ENCODE measurements around the gene ZNF784.

ZNF784 gene

DNA sequence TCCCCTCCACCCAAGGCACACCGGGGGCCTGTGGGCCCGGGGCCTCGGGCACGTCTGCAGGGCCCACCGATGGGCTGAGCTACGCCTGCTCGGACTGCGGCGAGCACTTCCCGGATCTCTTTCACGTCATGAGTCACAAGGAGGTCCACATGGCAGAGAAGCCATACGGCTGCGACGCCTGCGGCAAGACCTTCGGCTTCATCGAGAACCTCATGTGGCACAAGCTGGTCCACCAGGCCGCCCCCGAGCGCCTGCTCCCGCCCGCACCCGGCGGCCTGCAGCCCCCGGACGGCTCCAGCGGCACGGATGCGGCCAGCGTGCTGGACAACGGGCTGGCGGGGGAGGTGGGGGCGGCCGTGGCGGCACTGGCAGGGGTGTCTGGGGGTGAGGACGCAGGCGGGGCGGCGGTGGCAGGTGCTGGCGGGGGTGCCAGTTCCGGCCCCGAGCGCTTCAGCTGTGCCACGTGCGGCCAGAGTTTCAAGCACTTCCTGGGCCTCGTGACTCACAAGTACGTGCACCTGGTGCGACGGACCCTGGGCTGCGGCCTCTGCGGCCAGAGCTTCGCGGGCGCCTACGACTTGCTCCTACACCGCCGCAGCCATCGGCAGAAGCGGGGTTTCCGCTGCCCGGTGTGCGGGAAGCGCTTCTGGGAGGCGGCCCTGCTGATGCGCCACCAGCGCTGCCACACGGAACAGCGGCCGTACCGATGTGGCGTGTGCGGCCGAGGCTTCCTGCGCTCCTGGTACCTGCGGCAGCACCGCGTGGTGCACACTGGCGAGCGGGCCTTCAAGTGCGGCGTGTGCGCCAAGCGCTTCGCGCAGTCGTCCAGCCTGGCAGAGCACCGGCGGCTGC, 8.6 kb downstream of the ZNF784 start:
- no peaks in the 10 kb centered on the region for H3K9me3 Mint-ChIP-seq
- H3K27ac Mint-ChIP-seq: no peak overlapping the region
- intact Hi-C loops (cut with micrococcal nuclease): no loop called here
- H3K36me3 Mint-ChIP-seq (ENCODE audit: low read depth): peaks cover 76% of the 10 kb centered on the region
- H3K4me3 Mint-ChIP-seq: no peak overlapping the region
- no peaks in the 10 kb centered on the region for H3K27me3 Mint-ChIP-seq
- H3K4me1 Mint-ChIP-seq (ENCODE audit: low read depth): peaks cover 63% of the 10 kb centered on the region

DNA sequence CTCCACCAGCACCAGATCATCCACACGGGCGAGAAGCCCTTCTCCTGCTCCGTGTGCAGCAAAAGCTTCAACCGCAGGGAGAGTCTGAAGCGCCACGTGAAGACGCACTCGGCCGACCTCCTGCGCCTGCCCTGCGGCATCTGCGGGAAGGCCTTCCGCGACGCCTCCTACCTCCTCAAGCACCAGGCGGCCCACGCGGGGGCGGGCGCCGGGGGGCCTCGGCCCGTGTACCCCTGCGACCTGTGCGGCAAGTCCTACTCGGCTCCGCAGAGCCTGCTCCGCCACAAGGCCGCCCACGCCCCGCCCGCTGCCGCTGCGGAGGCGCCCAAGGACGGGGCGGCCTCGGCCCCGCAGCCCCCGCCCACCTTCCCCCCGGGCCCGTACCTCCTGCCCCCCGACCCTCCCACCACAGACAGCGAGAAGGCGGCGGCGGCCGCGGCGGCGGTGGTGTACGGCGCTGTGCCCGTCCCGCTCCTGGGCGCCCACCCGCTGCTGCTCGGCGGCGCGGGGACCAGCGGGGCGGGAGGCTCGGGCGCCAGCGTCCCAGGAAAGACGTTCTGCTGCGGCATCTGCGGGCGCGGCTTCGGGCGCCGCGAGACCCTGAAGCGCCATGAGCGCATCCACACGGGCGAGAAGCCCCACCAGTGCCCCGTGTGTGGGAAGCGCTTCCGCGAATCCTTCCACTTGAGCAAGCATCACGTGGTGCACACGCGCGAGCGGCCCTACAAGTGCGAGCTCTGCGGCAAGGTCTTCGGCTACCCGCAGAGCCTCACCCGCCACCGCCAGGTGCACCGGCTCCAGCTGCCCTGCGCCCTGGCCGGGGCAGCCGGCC, 9.4 kb downstream of the ZNF784 start:
- no peaks in the 10 kb centered on the region for H3K27me3 Mint-ChIP-seq
- H3K36me3 Mint-ChIP-seq (ENCODE audit: low read depth): peaks cover 76% of the 10 kb centered on the region
- H3K27ac Mint-ChIP-seq: no peak overlapping the region
- H3K4me3 Mint-ChIP-seq: no peak overlapping the region
- intact Hi-C loops (cut with micrococcal nuclease): no loop called here
- peaks cover 63% of the 10 kb centered on the region for H3K4me1 Mint-ChIP-seq (ENCODE audit: low read depth)
- H3K9me3 Mint-ChIP-seq: no peaks in the 10 kb centered on the region

DNA sequence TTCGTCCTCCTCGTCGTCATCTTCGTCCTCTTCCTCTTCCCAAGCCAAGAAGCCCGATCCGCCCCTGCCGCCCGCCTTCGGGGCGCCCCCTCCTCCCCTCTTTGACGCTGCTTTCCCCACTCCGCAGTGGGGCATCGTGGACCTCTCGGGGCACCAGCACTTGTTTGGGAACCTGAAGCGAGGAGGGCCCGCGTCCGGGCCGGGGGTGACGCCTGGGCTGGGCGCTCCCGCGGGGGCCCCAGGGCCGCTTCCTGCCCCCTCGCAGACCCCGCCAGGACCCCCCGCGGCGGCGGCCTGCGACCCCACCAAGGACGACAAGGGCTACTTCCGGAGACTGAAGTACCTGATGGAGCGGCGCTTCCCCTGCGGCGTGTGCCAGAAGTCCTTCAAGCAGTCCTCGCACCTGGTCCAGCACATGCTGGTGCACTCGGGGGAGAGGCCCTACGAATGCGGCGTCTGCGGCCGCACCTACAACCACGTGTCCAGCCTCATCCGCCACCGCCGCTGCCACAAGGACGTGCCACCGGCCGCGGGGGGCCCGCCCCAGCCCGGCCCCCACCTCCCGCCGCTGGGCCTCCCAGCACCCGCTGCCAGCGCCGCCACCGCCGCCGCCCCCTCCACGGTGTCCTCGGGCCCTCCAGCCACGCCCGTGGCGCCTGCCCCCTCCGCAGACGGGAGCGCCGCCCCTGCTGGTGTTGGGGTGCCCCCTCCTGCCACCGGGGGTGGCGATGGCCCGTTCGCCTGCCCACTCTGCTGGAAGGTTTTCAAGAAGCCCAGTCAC, 10.2 kb downstream of the ZNF784 start:
- H3K4me1 Mint-ChIP-seq (ENCODE audit: low read depth): peaks cover 63% of the 10 kb centered on the region
- no peaks in the 10 kb centered on the region for H3K9me3 Mint-ChIP-seq
- no peak overlapping the region for H3K27ac Mint-ChIP-seq
- H3K36me3 Mint-ChIP-seq (ENCODE audit: low read depth): peaks cover 79% of the 10 kb centered on the region
- H3K4me3 Mint-ChIP-seq: no peak overlapping the region
- intact Hi-C loops (cut with micrococcal nuclease): no loop called here
- no peaks in the 10 kb centered on the region for H3K27me3 Mint-ChIP-seq

DNA sequence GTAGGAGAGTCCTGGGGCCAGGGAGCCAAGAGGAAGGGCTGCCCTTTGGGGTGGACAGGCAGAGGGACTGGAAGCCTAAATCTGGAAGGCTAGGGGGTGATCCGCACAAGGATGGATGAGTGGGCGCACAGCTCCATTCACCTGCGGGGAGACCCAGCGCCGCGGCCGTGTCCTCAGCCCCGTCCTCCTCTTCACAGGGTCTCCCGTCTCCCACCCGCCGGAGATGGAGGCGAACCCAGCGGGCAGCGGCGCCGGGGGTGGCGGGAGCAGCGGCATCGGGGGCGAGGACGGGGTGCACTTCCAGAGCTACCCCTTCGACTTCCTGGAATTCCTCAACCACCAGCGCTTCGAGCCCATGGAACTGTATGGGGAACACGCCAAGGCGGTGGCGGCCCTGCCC, 11.0 kb downstream of the ZNF784 start:
- intact Hi-C loops (cut with micrococcal nuclease): no loop called here
- H3K36me3 Mint-ChIP-seq (ENCODE audit: low read depth): peaks cover 86% of the 10 kb centered on the region
- no peaks in the 10 kb centered on the region for H3K9me3 Mint-ChIP-seq
- H3K4me3 Mint-ChIP-seq: no peak overlapping the region
- no peaks in the 10 kb centered on the region for H3K27me3 Mint-ChIP-seq
- peaks cover 61% of the 10 kb centered on the region for H3K4me1 Mint-ChIP-seq (ENCODE audit: low read depth)
- peak overlapping the region; percentile 71 for H3K27ac Mint-ChIP-seq

DNA sequence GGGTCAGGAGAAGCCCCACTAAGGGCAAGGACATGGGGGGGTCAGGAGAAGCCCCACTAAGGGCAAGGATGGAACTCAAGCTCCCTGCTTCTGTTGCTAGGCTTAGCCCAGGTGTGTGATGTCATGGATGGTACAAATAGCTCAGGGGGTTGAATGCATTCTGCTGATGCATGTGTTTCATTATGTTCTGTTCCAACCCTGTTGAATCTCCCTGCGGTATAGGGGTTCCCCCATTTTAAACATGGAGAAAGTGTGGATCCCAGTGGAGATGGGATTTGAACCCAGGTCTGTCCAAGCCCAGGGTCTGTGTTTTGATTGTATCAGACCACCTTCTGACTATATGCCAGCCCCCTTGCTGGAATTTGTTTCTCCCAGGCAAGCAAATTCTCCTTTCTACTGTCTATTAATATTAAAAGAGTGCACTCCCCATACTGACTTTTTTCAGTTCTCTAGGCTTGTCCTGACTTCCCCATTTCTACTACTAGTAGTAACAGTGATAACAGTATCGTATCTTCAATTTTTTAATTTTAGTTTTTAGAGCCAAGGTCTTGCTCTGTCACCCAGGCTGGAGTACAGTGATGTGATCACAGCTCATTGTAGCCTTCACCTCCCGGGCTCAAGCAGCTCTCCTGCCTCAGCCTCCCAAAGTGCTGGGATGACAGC, 12.3 kb downstream of the ZNF784 start:
- no peaks in the 10 kb centered on the region for H3K27me3 Mint-ChIP-seq
- H3K9me3 Mint-ChIP-seq: no peaks in the 10 kb centered on the region
- peak overlapping the region; percentile 71 for H3K27ac Mint-ChIP-seq
- peaks cover 65% of the 10 kb centered on the region for H3K4me1 Mint-ChIP-seq (ENCODE audit: low read depth)
- intact Hi-C loops (cut with micrococcal nuclease): no loop called here
- H3K4me3 Mint-ChIP-seq: peak overlapping the region; percentile 50
- peaks cover 90% of the 10 kb centered on the region for H3K36me3 Mint-ChIP-seq (ENCODE audit: low read depth)

DNA sequence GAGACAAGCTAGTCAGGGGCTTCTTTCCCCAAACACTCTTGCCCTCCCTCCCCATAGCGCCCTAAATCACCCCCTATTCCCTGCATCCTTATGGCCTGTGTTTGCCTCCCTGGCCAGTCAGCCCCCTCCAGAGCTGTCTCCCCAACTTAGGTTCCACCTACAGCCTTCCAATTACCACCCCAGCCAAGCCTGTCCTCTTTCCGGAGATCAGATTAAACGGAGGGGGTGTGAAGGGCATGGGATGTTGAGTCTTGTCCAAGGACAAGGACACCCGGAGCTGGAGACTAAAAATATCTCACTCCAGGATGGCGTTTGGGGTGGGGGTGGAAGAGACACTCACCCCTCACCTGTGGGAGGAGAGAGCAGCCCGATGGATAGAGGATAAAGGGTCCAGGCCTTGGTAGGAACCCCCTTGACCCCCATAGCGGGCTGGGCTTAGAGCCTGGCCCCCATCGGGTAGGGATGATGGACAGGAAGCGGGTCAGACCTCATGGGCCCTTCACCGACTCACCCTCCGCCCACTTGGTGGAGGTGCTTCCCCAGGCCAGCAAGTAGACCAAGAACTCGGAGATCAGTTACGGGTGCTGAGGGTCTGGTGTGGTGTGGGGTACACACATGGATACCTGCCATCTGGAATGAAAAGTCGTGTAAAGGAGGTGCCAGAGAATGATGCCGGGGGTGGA, 12.9 kb downstream of the ZNF784 start:
- intact Hi-C loops (cut with micrococcal nuclease): no loop called here
- Mint-ChIP-seq H3K27me3 (no peaks in the 10 kb centered on the region), H3K36me3 (ENCODE audit: low read depth) (peaks cover 90% of the 10 kb centered on the region), H3K4me3 (peak overlapping the region; percentile 50), H3K4me1 (ENCODE audit: low read depth) (peaks cover 65% of the 10 kb centered on the region), H3K9me3 (no peaks in the 10 kb centered on the region), H3K27ac (peak overlapping the region; percentile 71)

DNA sequence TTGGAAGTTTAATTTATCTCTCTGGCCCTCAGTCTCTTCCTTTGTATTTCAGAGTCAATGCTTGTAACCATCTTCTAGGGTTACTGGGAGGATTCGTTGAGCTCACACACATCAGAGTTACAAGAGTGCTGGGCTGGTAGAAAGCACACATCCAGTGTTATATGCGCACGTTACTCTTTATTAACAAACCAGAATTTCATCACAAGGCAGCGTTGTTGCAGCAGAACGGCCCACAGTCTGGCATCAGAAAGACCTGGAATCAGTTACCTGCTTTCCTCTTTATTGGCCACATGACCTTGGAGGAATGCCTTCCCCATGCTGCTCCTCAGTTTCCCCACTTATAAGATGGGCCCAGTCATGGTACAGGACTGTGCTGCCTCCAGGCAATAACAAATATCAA, 15.0 kb downstream of the ZNF784 start:
- intact Hi-C loops (cut with micrococcal nuclease): no loop called here
- Mint-ChIP-seq H3K27ac (no peak overlapping the region), H3K36me3 (ENCODE audit: low read depth) (peaks cover 77% of the 10 kb centered on the region), H3K4me3 (no peak overlapping the region), H3K4me1 (ENCODE audit: low read depth) (peaks cover 78% of the 10 kb centered on the region), H3K27me3 (no peaks in the 10 kb centered on the region), H3K9me3 (no peaks in the 10 kb centered on the region)

DNA sequence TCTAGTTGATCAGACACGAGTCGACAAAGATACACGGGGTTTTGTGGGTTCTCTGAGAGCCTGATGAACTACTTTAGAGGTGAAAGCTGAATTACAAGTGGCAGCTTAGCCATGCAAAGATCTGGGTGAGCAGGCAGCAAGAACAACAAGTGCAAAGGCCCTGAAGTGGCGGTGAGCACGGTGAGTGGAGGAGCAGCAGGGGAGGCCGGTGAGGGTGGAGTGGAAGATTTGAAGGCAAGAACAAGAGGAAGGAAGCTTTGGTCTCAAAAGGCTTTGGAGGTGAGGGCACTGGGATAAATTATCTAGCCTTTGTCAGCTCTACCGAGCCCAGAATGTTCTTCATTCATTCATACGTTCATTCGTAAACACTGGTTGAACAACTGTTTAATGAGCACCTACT, 17.5 kb downstream of the ZNF784 start:
- intact Hi-C loops (cut with micrococcal nuclease): no loop called here
- Mint-ChIP-seq H3K4me3 (peak overlapping the region; percentile 94), H3K9me3 (no peaks in the 10 kb centered on the region), H3K27ac (peak overlapping the region; percentile 91), H3K4me1 (ENCODE audit: low read depth) (peaks cover 86% of the 10 kb centered on the region), H3K27me3 (no peaks in the 10 kb centered on the region), H3K36me3 (ENCODE audit: low read depth) (peaks cover 81% of the 10 kb centered on the region)

DNA sequence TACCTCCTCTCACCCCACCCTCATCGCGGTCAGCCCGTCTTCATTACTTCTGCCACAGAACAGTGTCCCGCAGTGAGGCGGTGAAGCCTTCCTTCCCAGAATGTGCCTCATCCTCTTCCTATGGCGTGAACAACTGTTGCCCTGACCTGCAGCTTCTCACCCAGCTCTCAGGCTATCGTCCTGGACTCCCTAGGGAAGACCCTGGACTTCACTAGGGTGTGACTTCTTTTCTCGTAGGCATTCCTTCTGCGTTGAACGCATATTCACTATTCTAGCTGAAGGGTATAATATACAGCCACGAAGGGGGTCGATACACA, 17.9 kb downstream of the ZNF784 start:
- peaks cover 84% of the 10 kb centered on the region for H3K36me3 Mint-ChIP-seq (ENCODE audit: low read depth)
- H3K4me3 Mint-ChIP-seq: peak overlapping the region; percentile 94
- H3K27ac Mint-ChIP-seq: peak overlapping the region; percentile 91
- intact Hi-C loops (cut with micrococcal nuclease): no loop called here
- H3K4me1 Mint-ChIP-seq (ENCODE audit: low read depth): peaks cover 86% of the 10 kb centered on the region
- H3K9me3 Mint-ChIP-seq: no peaks in the 10 kb centered on the region
- no peaks in the 10 kb centered on the region for H3K27me3 Mint-ChIP-seq

DNA sequence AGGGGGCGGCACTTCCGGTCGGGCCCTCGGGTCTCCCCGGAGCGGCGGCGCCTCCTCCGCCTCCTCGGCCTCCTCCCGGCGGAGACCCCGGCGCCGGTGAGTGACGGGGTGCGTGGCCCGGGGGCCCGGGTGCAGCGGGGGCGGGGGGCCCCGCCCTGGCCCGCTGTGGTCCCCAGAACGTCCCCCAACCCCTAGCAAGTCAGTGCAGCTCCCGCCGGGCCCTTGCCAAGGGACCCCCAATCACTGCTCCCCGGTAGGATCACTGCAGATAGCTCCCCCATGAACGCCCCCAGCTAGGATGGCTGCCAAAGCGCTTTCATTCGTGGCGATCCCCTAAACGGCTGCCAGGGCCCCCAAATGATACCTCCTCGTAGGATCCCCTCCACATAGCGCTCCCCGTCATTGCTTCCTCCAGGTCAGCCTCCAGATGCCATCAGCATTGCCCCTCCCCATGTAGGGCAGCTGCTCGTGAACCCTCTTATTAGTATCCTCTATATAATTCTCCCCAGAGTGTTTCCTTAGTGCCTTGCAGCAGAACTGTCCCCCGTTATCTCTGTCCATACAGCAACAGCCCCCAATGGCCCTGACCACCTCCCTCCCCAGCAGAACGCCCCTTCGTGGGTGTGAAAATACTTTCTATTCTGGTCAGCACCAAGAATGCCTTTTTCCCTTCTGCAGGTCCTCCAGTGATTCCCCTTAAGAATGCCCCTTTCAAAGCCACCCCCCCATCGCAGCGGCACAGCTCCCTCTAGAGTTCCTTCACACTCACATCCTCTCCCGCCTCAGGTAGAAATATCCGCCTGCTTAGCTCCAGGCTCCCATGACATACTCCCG, 18.5 kb downstream of the ZNF784 start, which contains the start of gene ZNF865:
Gene ZNF865, plus strand, starts transcription at position 11 of the 834 bp plus-strand sequence. CDS start 7,972 bp downstream, outside the sequence.
- Mint-ChIP-seq H3K27me3 (no peaks in the 10 kb centered on the region), H3K36me3 (ENCODE audit: low read depth) (peaks cover 78% of the 10 kb centered on the region), H3K4me1 (ENCODE audit: low read depth) (peaks cover 86% of the 10 kb centered on the region)

DNA sequence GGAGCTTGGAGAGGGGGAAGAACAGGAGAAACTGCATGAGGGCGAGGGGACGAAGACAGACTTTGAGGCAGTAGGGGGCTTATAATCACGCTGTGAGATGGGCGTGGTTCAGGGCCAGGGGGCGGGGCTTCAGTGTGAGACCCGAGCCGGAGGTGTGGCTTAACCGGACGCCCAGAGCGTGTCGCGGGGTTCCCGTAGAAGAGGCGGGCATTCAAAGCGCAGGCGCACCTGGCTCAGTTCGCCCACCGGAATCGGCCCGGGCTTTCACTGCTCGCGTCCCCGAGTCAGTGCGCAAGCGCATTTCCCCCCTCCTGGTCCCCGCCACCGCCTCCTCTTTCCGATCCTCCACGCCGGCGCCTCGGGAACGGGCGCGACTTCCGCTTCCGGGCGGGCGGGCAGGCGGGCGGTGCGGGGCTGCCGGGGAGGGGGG, 19.1 kb downstream of the ZNF784 start:
- peak overlapping the region; percentile 91 for H3K27ac Mint-ChIP-seq
- no peaks in the 10 kb centered on the region for H3K9me3 Mint-ChIP-seq
- peaks cover 80% of the 10 kb centered on the region for H3K4me1 Mint-ChIP-seq (ENCODE audit: low read depth)
- no peaks in the 10 kb centered on the region for H3K27me3 Mint-ChIP-seq
- H3K36me3 Mint-ChIP-seq (ENCODE audit: low read depth): peaks cover 72% of the 10 kb centered on the region
- intact Hi-C loops (cut with micrococcal nuclease): no loop called here
- H3K4me3 Mint-ChIP-seq: peak overlapping the region; percentile 78

More for the DNA sequence above, 18.5 kb downstream of the ZNF784 start, which contains the start of gene ZNF865:
- Mint-ChIP-seq H3K27ac (peak within 1 kb of the TSS; percentile 91), H3K4me3 (peak within 1 kb of the TSS; percentile 94), H3K9me3 (no peaks in the 10 kb centered on the region)
- intact Hi-C loops (cut with micrococcal nuclease): no loop called here

DNA sequence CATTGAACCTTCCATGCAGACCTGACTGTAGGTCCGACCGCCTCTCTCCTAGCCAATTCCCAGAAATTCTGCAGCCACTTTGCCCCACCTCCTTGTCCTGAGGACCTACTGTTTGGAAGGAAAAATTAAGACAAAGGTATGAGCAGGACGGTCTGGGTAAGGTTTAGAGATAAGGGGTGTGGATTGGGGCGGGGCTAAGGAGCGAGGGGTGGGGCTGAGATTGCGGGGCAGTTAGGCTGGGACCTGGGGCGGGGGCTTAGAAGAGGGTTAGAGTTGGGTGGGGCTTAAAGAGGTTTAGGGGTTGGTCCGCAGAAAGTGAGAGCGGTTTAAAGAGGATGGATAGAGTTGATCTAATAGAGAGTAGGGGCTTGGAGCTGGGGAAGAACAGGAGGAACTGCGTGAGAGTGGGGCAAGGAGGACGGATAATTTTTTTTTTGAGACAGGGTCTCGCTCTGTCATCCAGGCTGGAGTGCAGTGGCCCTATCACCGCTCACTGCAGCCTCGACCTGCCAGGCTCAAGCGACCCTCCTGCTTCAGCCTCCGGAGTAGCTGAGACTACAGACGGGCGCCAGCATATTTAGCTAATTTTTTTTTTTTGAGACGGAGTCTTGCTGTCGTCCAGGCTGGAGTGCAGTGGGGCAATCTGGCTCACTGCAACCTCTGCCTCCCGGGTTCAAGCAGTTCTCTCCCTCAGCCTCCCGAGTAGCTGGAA, 20.6 kb downstream of the ZNF784 start:
- peak overlapping the region; percentile 91 for H3K27ac Mint-ChIP-seq
- peaks cover 70% of the 10 kb centered on the region for H3K4me1 Mint-ChIP-seq (ENCODE audit: low read depth)
- intact Hi-C loops (cut with micrococcal nuclease): no loop called here
- no peaks in the 10 kb centered on the region for H3K9me3 Mint-ChIP-seq
- no peaks in the 10 kb centered on the region for H3K27me3 Mint-ChIP-seq
- H3K36me3 Mint-ChIP-seq (ENCODE audit: low read depth): peaks cover 66% of the 10 kb centered on the region
- peak overlapping the region; percentile 78 for H3K4me3 Mint-ChIP-seq

All from dendritic cell treated with granulocyte-macrophage colony-stimulating factor and Interleukin-4, amounts not matched to agents 40 ng/mL and 50 ng/mL, for 4 days (primary cell).